ENCODE data around the gene ITPRIP. TPM values are rescaled to one million over a fixed set of nuclear protein-coding genes. Genes with fewer than 3 reads are reported as not detected.

The ITPRIP gene
- 100 to 1,000 TPM in 3 of 4 donors, 10 to 100 TPM in 1; 77.8 to 182 (median 141) TPM for total RNA-seq

DNA sequence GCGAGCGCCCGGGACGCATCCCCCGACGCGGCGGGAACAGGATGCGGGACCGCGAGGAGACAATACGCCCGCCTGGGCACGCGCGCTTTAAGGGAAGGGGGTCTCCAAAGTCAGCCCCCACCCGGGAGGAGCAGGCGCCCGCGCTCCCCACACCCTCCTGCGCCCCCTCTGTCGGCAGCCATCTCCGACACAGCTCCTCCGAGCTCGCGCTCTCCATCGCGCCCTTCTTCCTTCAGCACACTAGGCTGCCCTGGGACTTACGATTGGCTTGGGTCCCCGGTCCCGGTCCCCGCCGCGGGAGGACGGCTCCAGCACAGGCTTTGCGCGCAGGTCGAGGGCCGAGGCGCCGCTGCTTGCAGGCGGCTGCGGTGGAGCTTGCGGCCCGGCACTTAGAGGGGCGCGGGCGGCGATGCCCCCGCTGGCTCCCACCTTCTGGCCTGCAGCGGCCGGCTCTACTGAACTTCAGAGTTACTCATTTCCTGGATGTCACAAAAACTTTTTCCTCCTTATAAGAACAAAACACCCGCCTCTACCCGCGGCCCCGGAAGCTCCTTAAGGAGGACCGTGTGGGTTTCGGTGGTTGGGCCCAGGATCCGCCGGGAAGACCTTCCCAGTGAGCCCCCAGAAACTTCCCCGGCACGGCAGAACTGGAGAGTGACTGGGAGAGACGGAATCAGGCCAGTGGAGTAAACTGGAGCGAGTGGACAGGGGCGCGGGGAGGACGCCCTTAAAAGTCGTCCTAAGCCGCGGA, at the start of gene ITPRIP:
ITPRIP (minus strand) TSS at position 481 of the 751 bp plus-strand sequence. CDS start 22,414 bp downstream, outside the sequence.
- intact Hi-C loops (cut with DNase I; ENCODE audit: low total_unique reads): no loop called here
- TF ChIP-seq POLR2A (IDR thresholded peaks at IDR 0.05) (peak in 1 of 2 donors; percentile 64), CTCF (IDR thresholded peaks at IDR 0.05) (no peak)
- DNase-seq (ENCODE audit: low spot score in 2 of 2): peak; percentile 80 to 95
- H3K4me3 ChIP-seq (ENCODE audit: low read depth, poor library complexity, severe bottlenecking): peak within 1 kb of the TSS; percentile 89
- WGBS, 2 donors: 0 to 1% methylated on average over 65 to 68 of the region's 70 CpGs

- intact Hi-C loops (cut with DNase I; ENCODE audit: low total_unique reads): no loop called here
- WGBS, 2 donors: 61 to 68% methylated on average over 6 of the region's 6 CpGs
- DNase-seq (ENCODE audit: low spot score in 2 of 2): no peak
- no peak overlapping the region for H3K4me3 ChIP-seq (ENCODE audit: low read depth, poor library complexity, severe bottlenecking)
- TF ChIP-seq POLR2A (IDR thresholded peaks at IDR 0.05) (no peak), CTCF (IDR thresholded peaks at IDR 0.05) (no peak)
Observed at GRCh38 chr10:104387130-104387888, 49.0 kb upstream of the ITPRIP start.

DNA sequence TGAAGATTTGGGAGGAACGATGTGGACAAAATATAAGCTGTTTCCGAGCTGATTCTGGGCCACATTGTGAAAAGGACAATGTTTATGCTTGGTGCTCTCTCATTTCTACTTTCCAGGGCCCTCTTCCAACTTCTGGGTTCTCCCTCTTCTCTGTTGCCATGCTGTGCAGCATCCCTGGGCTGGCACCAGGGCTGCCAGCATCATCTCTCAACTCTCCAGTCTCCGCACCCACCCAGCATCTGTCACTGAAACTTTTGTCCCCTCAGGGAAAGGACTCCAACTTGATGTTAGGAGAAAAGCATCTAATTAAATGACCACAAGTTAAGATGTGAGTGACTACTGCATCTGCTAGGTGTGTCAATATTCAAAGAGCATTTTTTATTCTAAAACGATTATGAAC, 42.1 kb upstream of the ITPRIP start:
- 78 to 88% methylated on average over 4 of the region's 4 CpGs for WGBS, 2 donors
- H3K4me3 ChIP-seq (ENCODE audit: low read depth, poor library complexity, severe bottlenecking): no peak overlapping the region
- TF ChIP-seq CTCF (IDR thresholded peaks at IDR 0.05) (no peak), POLR2A (IDR thresholded peaks at IDR 0.05) (no peak)
- DNase-seq (ENCODE audit: low spot score in 2 of 2): no peak
- intact Hi-C loops (cut with DNase I; ENCODE audit: low total_unique reads): no loop called here

DNA sequence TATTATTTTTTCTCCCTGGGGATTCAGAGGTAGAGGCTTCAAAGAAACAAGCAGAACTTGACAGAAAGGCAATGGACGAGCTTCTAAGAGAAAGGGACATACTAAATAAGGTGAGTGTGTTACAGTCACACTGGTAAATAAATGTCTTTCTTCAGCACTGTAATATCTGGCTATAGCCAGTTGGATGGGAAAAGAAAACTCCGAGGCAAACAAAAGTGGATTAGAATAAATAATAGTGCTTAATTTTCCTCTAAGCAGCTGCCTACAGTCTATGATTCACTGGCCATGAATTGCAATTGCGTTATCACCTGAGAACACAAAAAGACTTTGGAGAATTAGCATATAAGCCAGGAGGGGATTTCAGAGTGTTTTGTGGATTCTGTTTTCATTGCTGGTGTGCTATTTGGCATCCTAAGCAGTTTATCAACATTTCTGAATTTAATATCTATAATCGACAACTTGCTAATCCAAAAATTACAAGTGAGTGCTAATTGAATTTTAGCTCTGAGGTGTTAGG, 38.6 kb upstream of the ITPRIP start:
- WGBS, 2 donors: 51 to 55% methylated on average over 4 of the region's 4 CpGs
- no peak for DNase-seq (ENCODE audit: low spot score in 2 of 2)
- H3K4me3 ChIP-seq (ENCODE audit: low read depth, poor library complexity, severe bottlenecking): no peak overlapping the region
- TF ChIP-seq CTCF (IDR thresholded peaks at IDR 0.05): no peak
- TF ChIP-seq POLR2A (IDR thresholded peaks at IDR 0.05): no peak
- intact Hi-C loops (cut with DNase I; ENCODE audit: low total_unique reads): no loop called here

DNA sequence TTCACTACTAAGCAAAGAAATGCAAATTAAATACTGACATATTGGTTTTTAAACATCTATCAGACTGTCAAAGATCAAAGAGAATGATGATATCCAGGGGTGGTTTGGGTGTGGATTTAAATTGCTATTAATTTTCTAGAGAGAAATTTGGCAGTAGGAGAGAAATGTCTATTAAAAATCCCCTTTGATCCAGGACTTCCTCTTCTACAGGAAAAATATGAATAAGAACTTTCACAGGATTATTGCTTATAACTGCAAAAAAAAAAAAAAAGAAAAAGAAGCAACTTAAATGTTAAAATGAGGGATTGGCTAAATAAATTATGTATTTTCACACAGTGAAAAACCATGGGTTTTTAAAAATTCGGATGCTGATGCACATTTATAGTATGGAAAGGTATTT, 36.3 kb upstream of the ITPRIP start:
- no peak for TF ChIP-seq POLR2A (IDR thresholded peaks at IDR 0.05)
- intact Hi-C loops (cut with DNase I; ENCODE audit: low total_unique reads): no loop called here
- 49 to 61% methylated on average over 1 of the region's 1 CpG for WGBS, 2 donors
- no peak for DNase-seq (ENCODE audit: low spot score in 2 of 2)
- H3K4me3 ChIP-seq (ENCODE audit: low read depth, poor library complexity, severe bottlenecking): no peak overlapping the region

- DNase-seq (ENCODE audit: low spot score in 2 of 2): no peak
- intact Hi-C loops (cut with DNase I; ENCODE audit: low total_unique reads): no loop called here
- no peak overlapping the region for H3K4me3 ChIP-seq (ENCODE audit: low read depth, poor library complexity, severe bottlenecking)
- no peak for TF ChIP-seq POLR2A (IDR thresholded peaks at IDR 0.05)
- TF ChIP-seq CTCF (IDR thresholded peaks at IDR 0.05): no peak
- WGBS, 2 donors: 90 to 93% methylated on average over 6 of the region's 6 CpGs
Observed at GRCh38 chr10:104371753-104372152, 33.5 kb upstream of the ITPRIP start.

Data from lower leg skin (tissue), 4 donors.